C4-2B (cell line): Measurements from ENCODE around the gene PPP3CB.

Source experiments
- ZFX ChIP-seq: fragments of 450-650 bp; IDR thresholded peaks from 2 replicates; pipeline ENCODE4 v1.6.1; 2017
- TF ChIP-seq, protein P1 (sequence below): fragments of 450-650 bp; conservative IDR thresholded peaks from 2 replicates; pipeline ENCODE4 v1.5.1; 2017; ENCODE audit warnings: mild to moderate bottlenecking

DNA sequence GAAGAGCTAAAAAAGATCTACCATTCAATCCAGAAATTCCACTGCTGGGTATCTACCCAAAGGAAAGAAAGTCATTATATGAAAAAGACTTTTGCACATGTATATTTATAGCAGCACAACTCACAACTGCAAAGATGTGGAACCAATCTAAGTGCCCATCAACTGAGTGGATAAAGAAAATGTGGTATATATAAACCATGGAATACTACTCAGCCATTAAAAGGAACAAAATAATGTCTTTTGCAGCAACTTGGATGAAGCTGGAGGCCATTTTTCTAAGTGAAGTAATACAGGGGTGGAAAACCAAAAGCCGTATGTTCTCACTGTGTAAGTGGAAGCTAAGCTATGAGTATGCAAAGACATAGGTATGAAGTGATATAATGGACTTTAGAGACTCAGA, 84.9 kb downstream of the PPP3CB start:
- TF ChIP-seq, protein P1, sequence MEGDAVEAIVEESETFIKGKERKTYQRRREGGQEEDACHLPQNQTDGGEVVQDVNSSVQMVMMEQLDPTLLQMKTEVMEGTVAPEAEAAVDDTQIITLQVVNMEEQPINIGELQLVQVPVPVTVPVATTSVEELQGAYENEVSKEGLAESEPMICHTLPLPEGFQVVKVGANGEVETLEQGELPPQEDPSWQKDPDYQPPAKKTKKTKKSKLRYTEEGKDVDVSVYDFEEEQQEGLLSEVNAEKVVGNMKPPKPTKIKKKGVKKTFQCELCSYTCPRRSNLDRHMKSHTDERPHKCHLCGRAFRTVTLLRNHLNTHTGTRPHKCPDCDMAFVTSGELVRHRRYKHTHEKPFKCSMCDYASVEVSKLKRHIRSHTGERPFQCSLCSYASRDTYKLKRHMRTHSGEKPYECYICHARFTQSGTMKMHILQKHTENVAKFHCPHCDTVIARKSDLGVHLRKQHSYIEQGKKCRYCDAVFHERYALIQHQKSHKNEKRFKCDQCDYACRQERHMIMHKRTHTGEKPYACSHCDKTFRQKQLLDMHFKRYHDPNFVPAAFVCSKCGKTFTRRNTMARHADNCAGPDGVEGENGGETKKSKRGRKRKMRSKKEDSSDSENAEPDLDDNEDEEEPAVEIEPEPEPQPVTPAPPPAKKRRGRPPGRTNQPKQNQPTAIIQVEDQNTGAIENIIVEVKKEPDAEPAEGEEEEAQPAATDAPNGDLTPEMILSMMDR: no peak
- TF ChIP-seq ZFX: no peak
